ENCODE results near the gene AQP10. TPM values are rescaled to one million over a fixed set of nuclear protein-coding genes. Genes with fewer than 3 reads are reported as not detected.
"Not testable (repeated sequence)": the region's sequence is repeated elsewhere in the genome, so short reads cannot be mapped to it uniquely, and the experiment has no call there.

AQP10 gene
- total and polyA plus RNA-seq, 10 of the 15 experiments (the other 5 are each of a cell fraction or from before 2014, with no cell fraction given) = not detected

DNA sequence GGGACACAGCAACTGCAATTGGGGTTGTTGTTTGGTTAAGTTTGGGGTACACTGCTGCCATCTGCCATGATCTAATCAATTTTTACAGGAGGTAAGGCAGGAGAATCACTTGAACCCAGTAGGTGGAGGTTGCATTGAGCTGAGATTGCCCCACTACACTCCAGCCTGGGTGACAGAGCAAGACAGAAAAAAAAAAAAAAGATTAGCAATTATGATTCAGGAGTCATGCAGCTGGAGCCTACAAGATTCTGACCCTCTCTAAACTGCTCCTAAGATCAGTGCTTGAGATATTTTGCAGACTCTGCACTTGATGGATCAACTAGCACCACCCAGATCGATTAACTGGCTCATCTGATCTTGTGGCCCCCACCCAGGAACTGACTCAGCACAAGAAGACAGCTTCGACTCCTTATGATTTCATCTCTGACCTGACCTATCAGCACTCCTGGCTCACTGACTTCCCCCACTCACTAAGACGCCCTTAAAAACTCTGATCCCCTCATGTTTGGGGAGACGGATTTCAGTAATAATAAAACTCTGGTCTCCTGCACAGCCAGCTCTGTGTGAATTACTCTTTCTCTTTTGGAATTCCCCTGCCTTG, 13.1 kb upstream of the AQP10 start:
- H3K79me2 ChIP-seq (ENCODE audit: control insufficient read depth, insufficient read depth, low read length); BruUV-seq (replicated peaks); FAIRE-seq; H3K4me2 ChIP-seq (ENCODE audit: control insufficient read depth, insufficient read depth); H3K4me3 ChIP-seq; H3K9me3 ChIP-seq (replicated peaks; ENCODE audit: control insufficient read depth, insufficient read depth, low read length); H3K4me1 ChIP-seq (ENCODE audit: control insufficient read depth, insufficient read depth, low read length); DNase-seq (ENCODE audit: low read depth, low spot score); H3K9ac ChIP-seq (ENCODE audit: control insufficient read depth, insufficient read depth, low read length); H3K36me3 ChIP-seq (ENCODE audit: control insufficient read depth in 2 of 2, insufficient read depth in 2 of 2, low read length in 1 of 2); H4K20me1 ChIP-seq (ENCODE audit: control insufficient read depth, insufficient read depth); intact Hi-C loops (cut with micrococcal nuclease; ENCODE audit: unreplicated experiment); ATAC-seq; H3K27me3 ChIP-seq (replicated peaks in 1 of 2; ENCODE audit: control insufficient read depth in 2 of 2, insufficient read depth in 2 of 2, low read length in 1 of 2); H3K27ac ChIP-seq (ENCODE audit: control insufficient read depth, insufficient read depth); in situ Hi-C loops (cut with MboI): not testable (repeated sequence)
- ChIA-PET SMC1A (ENCODE audit: uncharacterized antibody, unreplicated experiment) (interaction anchor here (1.4 kb wide), 1 partner anchor 130 kb away, joined by 3 read pairs; no protein-coding TSS in a partner anchor), CTCF (interaction anchor here (0.6 kb wide), 1 partner anchor 9 kb away, joined by 3 read pairs; no protein-coding TSS in a partner anchor), RAD21 (ENCODE audit: unreplicated experiment) (interaction anchor here (0.6 kb wide), 1 partner anchor 131 kb away, joined by 3 read pairs; no protein-coding TSS in a partner anchor), POLR2A (interaction anchor here (0.7 kb wide), 2 partner anchors 16 to 79 kb away, joined by 3 read pairs; no protein-coding TSS in a partner anchor)
- 0 out of 2 replicates have a peak, but pooled peaks have one; percentile 14 for TF ChIP-seq NFYB (IDR thresholded peaks at IDR 0.05; ENCODE audit: insufficient read depth, low read depth, low read length)
- peak overlapping the region; percentile 29 for H2AFZ ChIP-seq (ENCODE audit: control insufficient read depth, low read depth, low read length)
- 2% methylated on average over 4 of the region's 4 CpGs for WGBS (ENCODE audit: insufficient coverage, insufficient replicate concordance, low lambda C conversion rate, missing lambda C conversion rate)

DNA sequence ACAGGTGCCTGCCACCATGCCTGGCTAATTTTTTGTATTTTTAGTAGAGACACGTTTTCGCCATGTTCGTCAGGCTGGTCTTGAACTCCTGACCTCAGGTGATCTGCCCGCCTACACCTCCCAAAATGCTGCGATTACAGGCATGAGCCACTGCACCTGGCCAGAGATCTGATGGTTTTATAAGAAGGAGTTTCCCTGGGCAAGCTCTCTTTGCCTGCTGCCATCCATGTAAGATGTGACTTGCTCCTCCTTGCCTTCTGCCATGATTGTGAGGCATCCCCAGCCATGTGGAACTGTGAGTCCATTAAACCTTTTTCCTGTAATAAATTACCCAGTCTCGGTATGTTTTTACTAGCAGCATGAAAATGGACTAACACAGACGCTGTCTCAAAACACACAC, 11.8 kb upstream of the AQP10 start:
- in situ Hi-C loops (cut with MboI); intact Hi-C loops (cut with micrococcal nuclease; ENCODE audit: unreplicated experiment); H3K79me2 ChIP-seq (ENCODE audit: control insufficient read depth, insufficient read depth, low read length); FAIRE-seq; DNase-seq (ENCODE audit: low read depth, low spot score); BruUV-seq (replicated peaks); POLR2A ChIA-PET; ATAC-seq; H3K27me3 ChIP-seq (replicated peaks in 1 of 2; ENCODE audit: control insufficient read depth in 2 of 2, insufficient read depth in 2 of 2, low read length in 1 of 2); H4K20me1 ChIP-seq (ENCODE audit: control insufficient read depth, insufficient read depth); H3K4me3 ChIP-seq; H3K27ac ChIP-seq (ENCODE audit: control insufficient read depth, insufficient read depth); H3K9me3 ChIP-seq (replicated peaks; ENCODE audit: control insufficient read depth, insufficient read depth, low read length); RAD21 ChIA-PET (ENCODE audit: unreplicated experiment); H3K36me3 ChIP-seq (ENCODE audit: control insufficient read depth in 2 of 2, insufficient read depth in 2 of 2, low read length in 1 of 2); H3K9ac ChIP-seq (ENCODE audit: control insufficient read depth, insufficient read depth, low read length); H3K4me2 ChIP-seq (ENCODE audit: control insufficient read depth, insufficient read depth); SMC1A ChIA-PET (ENCODE audit: uncharacterized antibody, unreplicated experiment); CTCF ChIA-PET; H2AFZ ChIP-seq (ENCODE audit: control insufficient read depth, low read depth, low read length); H3K4me1 ChIP-seq (ENCODE audit: control insufficient read depth, insufficient read depth, low read length): not testable (repeated sequence)
- WGBS (ENCODE audit: insufficient coverage, insufficient replicate concordance, low lambda C conversion rate, missing lambda C conversion rate) = 76% methylated on average over 7 of the region's 7 CpGs

DNA sequence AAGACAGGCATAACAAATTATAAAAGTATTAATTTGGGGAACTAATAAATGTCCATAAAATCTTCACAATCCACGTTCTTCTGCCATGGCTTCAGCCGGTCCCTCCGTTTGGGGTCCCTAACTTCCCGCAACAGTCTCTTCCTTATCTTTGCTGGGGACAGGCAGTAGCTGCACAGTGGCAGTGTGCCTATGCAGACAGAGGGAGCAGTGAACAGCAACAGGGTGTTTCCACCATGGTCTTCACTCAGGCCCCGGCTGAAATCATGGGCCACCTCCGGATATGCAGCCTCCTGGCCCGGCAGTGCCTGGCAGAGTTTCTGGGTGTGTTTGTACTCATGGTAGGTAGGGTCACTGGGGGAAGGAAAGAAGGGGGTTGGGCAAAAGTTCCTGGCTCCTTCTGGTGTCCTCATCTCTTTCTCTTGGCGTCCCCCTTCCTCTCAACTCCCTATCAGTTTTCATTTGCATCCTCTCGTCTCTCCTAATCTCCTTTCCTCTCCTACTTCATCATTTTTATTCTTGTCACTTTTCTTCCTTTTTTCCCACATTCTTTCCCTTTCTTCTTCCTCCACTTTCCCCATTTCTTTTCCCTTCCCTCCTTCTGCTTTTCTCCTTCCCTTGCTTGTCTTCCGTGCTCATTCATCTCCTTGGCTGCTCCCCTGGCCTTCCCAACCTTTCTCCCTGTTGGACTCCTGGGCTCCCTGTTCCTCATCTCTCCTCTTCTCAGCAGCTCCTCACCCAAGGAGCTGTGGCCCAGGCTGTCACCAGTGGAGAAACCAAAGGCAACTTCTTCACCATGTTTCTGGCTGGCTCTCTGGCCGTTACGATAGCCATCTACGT, 8.4 kb upstream of the AQP10 start:
- H3K4me2 ChIP-seq (ENCODE audit: control insufficient read depth, insufficient read depth); in situ Hi-C loops (cut with MboI); SMC1A ChIA-PET (ENCODE audit: uncharacterized antibody, unreplicated experiment); intact Hi-C loops (cut with micrococcal nuclease; ENCODE audit: unreplicated experiment); H3K4me1 ChIP-seq (ENCODE audit: control insufficient read depth, insufficient read depth, low read length); DNase-seq (ENCODE audit: low read depth, low spot score); FAIRE-seq; H3K36me3 ChIP-seq (ENCODE audit: control insufficient read depth in 2 of 2, insufficient read depth in 2 of 2, low read length in 1 of 2); H3K27ac ChIP-seq (ENCODE audit: control insufficient read depth, insufficient read depth); H3K9ac ChIP-seq (ENCODE audit: control insufficient read depth, insufficient read depth, low read length); BruUV-seq (replicated peaks); H3K9me3 ChIP-seq (replicated peaks; ENCODE audit: control insufficient read depth, insufficient read depth, low read length); ATAC-seq; H3K4me3 ChIP-seq; RAD21 ChIA-PET (ENCODE audit: unreplicated experiment); H4K20me1 ChIP-seq (ENCODE audit: control insufficient read depth, insufficient read depth); H3K27me3 ChIP-seq (replicated peaks in 1 of 2; ENCODE audit: control insufficient read depth in 2 of 2, insufficient read depth in 2 of 2, low read length in 1 of 2); H2AFZ ChIP-seq (ENCODE audit: control insufficient read depth, low read depth, low read length); H3K79me2 ChIP-seq (ENCODE audit: control insufficient read depth, insufficient read depth, low read length): not testable (repeated sequence)
- POLR2A ChIA-PET = interaction anchor here (0.6 kb wide), 1 partner anchor 16 kb away, joined by 4 read pairs; no protein-coding TSS in a partner anchor
- WGBS (ENCODE audit: insufficient coverage, insufficient replicate concordance, low lambda C conversion rate, missing lambda C conversion rate) = 55% methylated on average over 13 of the region's 13 CpGs
- CTCF ChIA-PET = interaction anchor here (1.4 kb wide), 1 partner anchor 13 kb away, joined by 5 read pairs; the partner anchor contains the start of gene ATP8B2

Data from GM12878 (cell line).